ENCODE measurements around the gene SNCG. TPM values are rescaled to one million over a fixed set of nuclear protein-coding genes. Genes with fewer than 3 reads are reported as not detected.

Gene SNCG
- total RNA-seq, 1 donor from 2014 or later: 431 TPM

DNA sequence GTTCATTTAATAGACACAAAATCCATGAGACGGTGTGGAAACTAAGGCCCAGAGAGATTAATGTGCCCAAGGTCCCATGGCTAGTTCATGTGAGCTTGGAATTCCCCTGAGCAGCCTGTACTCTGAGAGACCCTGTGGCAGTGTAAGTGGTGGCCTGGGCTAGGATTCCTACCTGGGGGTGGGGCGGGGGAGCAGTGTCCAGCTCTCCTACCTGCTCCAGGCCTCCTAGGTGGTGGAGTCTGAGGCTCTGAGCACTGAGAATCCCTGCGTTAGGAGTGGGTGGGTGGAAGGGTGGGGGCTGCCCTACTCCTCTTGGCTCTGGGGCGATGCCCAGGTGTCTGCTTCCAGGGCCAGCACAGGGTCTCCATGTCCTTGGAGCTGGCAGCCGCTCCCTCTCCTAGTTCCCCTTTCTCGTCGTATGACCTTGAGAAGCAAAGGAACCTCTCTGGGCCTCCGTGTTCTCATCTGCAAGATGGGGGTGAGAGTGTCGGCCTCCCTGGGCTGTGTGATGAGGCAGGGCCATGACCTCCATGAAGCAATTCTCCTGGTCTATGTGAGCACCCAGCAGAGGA lies 2.5 kb downstream of the SNCG start:
- no peaks in the 10 kb centered on the region for H3K36me3 Mint-ChIP-seq (ENCODE audit: unreplicated experiment)

DNA sequence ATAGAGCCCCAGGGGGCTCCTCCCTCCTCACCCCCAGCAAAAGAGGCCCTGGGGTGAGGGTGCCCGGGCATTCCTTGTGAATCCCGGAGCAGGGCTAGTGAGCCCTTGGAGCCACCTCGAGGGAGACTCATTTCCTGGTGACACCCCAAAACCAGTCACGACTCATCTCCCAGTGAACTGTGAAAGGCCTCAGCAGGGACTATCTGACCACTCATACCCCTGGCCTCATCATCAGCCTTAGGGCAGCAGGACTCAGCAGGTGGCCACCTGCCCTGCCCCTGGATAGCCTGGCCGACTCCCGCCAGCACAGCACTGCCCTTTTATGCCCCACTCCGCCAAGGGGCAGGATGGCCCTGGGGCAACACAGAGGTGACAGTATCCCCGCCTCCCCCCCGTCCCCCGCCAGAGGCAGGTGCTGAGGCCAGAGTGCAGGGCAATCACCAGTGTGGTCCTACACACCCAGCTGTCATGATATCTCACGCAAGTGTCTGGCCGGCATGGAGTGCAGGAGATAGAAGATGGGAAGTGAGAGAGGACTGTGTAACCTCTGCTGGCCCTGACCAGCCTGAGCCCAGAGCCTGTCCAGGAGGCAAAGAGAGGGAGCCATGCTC lies 3.2 kb downstream of the SNCG start:
- peaks cover 26% of the 10 kb centered on the region for H3K4me1 Mint-ChIP-seq (ENCODE audit: low read depth, unreplicated experiment)
- H3K36me3 Mint-ChIP-seq (ENCODE audit: unreplicated experiment): no peaks in the 10 kb centered on the region
- H3K9me3 Mint-ChIP-seq (ENCODE audit: unreplicated experiment): peaks cover 17% of the 10 kb centered on the region
- H3K4me3 Mint-ChIP-seq (ENCODE audit: unreplicated experiment): no peak overlapping the region
- DNase-seq: no peak
- H3K27ac Mint-ChIP-seq (ENCODE audit: unreplicated experiment): no peak overlapping the region
- TF ChIP-seq, protein P1, sequence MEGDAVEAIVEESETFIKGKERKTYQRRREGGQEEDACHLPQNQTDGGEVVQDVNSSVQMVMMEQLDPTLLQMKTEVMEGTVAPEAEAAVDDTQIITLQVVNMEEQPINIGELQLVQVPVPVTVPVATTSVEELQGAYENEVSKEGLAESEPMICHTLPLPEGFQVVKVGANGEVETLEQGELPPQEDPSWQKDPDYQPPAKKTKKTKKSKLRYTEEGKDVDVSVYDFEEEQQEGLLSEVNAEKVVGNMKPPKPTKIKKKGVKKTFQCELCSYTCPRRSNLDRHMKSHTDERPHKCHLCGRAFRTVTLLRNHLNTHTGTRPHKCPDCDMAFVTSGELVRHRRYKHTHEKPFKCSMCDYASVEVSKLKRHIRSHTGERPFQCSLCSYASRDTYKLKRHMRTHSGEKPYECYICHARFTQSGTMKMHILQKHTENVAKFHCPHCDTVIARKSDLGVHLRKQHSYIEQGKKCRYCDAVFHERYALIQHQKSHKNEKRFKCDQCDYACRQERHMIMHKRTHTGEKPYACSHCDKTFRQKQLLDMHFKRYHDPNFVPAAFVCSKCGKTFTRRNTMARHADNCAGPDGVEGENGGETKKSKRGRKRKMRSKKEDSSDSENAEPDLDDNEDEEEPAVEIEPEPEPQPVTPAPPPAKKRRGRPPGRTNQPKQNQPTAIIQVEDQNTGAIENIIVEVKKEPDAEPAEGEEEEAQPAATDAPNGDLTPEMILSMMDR (IDR thresholded peaks at IDR 0.05; ENCODE audit: partially characterized antibody, unreplicated experiment): no peak
- peaks cover 17% of the 10 kb centered on the region for H3K27me3 Mint-ChIP-seq (ENCODE audit: unreplicated experiment)

More for the DNA sequence above, 2.5 kb downstream of the SNCG start:
- no peak for DNase-seq
- Mint-ChIP-seq H3K4me3 (ENCODE audit: unreplicated experiment) (peak overlapping the region; percentile 89), H3K27me3 (ENCODE audit: unreplicated experiment) (peaks cover 13% of the 10 kb centered on the region), H3K27ac (ENCODE audit: unreplicated experiment) (peak overlapping the region; percentile 96), H3K4me1 (ENCODE audit: low read depth, unreplicated experiment) (peaks cover 23% of the 10 kb centered on the region), H3K9me3 (ENCODE audit: unreplicated experiment) (peaks cover 14% of the 10 kb centered on the region)
- TF ChIP-seq, protein P1 (IDR thresholded peaks at IDR 0.05; ENCODE audit: partially characterized antibody, unreplicated experiment): no peak

DNA sequence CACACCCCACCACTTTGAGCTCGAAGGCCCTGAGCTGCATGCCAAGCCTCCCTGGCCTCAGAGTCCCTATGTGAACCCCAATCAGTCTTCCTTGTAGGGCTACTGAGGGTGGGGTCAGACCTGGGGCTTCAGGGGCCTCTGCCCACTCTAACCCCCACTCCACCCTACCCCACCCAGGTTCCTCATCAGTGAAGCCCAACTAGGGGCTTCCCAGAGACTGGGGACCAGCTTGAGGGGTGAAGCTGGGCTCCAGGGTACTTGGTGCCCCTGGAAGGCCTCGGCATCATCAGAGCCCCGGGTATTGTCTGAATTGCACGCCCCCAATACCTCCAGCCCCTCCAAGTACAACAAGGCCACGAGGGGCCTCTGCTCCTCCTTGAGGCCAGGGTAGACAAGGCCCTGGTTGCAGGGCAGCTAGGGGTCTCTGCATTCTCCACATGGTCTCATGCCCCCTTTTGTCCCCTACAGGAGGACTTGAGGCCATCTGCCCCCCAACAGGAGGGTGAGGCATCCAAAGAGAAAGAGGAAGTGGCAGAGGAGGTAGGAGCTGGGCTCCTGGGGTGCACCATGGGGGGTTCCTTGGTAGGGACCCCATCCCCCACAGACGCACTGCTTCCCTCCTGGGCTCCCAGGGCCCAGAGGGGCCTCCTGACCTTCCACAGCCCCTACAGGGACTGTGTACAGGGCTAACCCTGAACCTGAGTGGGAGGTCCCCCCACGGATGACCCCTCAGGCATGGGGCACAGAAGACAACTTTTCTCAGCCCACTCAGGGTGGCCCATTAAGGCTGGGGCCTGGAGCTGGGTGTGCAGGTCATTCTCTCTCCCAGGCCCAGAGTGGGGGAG lies 4.0 kb downstream of the SNCG start:
- no peak for DNase-seq

DNA sequence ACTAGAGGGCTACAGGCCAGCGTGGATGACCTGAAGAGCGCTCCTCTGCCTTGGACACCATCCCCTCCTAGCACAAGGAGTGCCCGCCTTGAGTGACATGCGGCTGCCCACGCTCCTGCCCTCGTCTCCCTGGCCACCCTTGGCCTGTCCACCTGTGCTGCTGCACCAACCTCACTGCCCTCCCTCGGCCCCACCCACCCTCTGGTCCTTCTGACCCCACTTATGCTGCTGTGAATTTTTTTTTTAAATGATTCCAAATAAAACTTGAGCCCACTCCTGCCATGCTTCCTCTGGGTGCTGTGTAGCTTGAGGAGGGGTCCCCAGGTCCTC lies 4.5 kb downstream of the SNCG start:
- Mint-ChIP-seq H3K36me3 (ENCODE audit: unreplicated experiment) (no peaks in the 10 kb centered on the region), H3K4me1 (ENCODE audit: low read depth, unreplicated experiment) (peaks cover 29% of the 10 kb centered on the region), H3K27ac (ENCODE audit: unreplicated experiment) (no peak overlapping the region), H3K27me3 (ENCODE audit: unreplicated experiment) (peaks cover 15% of the 10 kb centered on the region), H3K4me3 (ENCODE audit: unreplicated experiment) (no peak overlapping the region), H3K9me3 (ENCODE audit: unreplicated experiment) (peaks cover 14% of the 10 kb centered on the region)
- TF ChIP-seq, protein P1 (IDR thresholded peaks at IDR 0.05; ENCODE audit: partially characterized antibody, unreplicated experiment): no peak
- DNase-seq: no peak

More for the DNA sequence above, 4.0 kb downstream of the SNCG start:
- no peak overlapping the region for H3K27ac Mint-ChIP-seq (ENCODE audit: unreplicated experiment)
- no peaks in the 10 kb centered on the region for H3K36me3 Mint-ChIP-seq (ENCODE audit: unreplicated experiment)
- peaks cover 15% of the 10 kb centered on the region for H3K27me3 Mint-ChIP-seq (ENCODE audit: unreplicated experiment)
- TF ChIP-seq, protein P1 (IDR thresholded peaks at IDR 0.05; ENCODE audit: partially characterized antibody, unreplicated experiment): no peak
- no peak overlapping the region for H3K4me3 Mint-ChIP-seq (ENCODE audit: unreplicated experiment)
- H3K9me3 Mint-ChIP-seq (ENCODE audit: unreplicated experiment): peaks cover 12% of the 10 kb centered on the region
- H3K4me1 Mint-ChIP-seq (ENCODE audit: low read depth, unreplicated experiment): peaks cover 28% of the 10 kb centered on the region

All from glutamatergic neuron (in vitro differentiated cells).